PC-3 (cell line): ENCODE data around the gene PYGM. TPM values are rescaled to one million over a fixed set of nuclear protein-coding genes. Genes with fewer than 3 reads are reported as not detected.
A peak's percentile ranks its signal among the peaks of the same experiment; 100 is the strongest.

ENCODE experiments used
- ATAC-seq: fragments of 200-7000 bp; cut with Tn5 transposase; 2 replicates; pipeline ENCODE4 v1.9.1; 2020; ENCODE audit warnings: mild to moderate bottlenecking, moderate library complexity
- BruUV-seq: library from RNA; stranded (reverse); fragments of 400-500 nt; replicated peaks from 2 replicates; lab custom pipeline; 2021; lab: Mats Ljungman, UMichigan
- CTCF ChIA-PET: fragments of 300-600 bp; sonication (Branson Sonifier 250); formaldehyde crosslinking; loops from one replicate; lab custom pipeline; 2022; ENCODE audit warnings: antibody characterized with exemption; lab: Charles Lee
- POLR2A ChIA-PET: fragments of 300-600 bp; sonication (Branson Sonifier 250); formaldehyde crosslinking; loops from one replicate; lab custom pipeline; 2022; ENCODE audit warnings: antibody characterized with exemption; ENCODE audit not compliant: unreplicated experiment; lab: Charles Lee
- DNase-seq: peaks from one replicate; pipeline ENCODE4 v3.0.0-alpha.2; 2015
- H2AFZ ChIP-seq: fragments of 300-600 bp; sonication (generic); 2 replicates; pipeline ENCODE4 v1.6.0; 2016; ENCODE audit warnings: antibody characterized with exemption, low read length
- H3F3A ChIP-seq: fragments of 300-600 bp; sonication (generic); one replicate; pipeline ENCODE4 v1.6.0; 2017; ENCODE audit warnings: antibody characterized with exemption, low read length, control low read depth, mild to moderate bottlenecking; ENCODE audit not compliant: unreplicated experiment
- H3K27ac ChIP-seq: fragments of 300-600 bp; sonication (generic); 2 replicates; pipeline ENCODE4 v1.5.1; 2016; ENCODE audit warnings: mild to moderate bottlenecking, low read length
- H3K27me3 ChIP-seq: fragments of 300-600 bp; sonication (generic); 2 replicates; pipeline ENCODE4 v1.6.1; 2016; ENCODE audit warnings: low read length, mixed read lengths
- H3K36me3 ChIP-seq: fragments of 300-600 bp; sonication (generic); 2 replicates; pipeline ENCODE4 v1.6.1; 2016; ENCODE audit warnings: low read depth, mixed run types, low read length, mixed read lengths
- H3K4me1 ChIP-seq: fragments of 300-600 bp; sonication (generic); 2 replicates; pipeline ENCODE4 v1.5.1; 2016; ENCODE audit warnings: low read length; ENCODE audit not compliant: insufficient read depth
- H3K4me2 ChIP-seq: fragments of 300-600 bp; sonication (generic); 2 replicates; pipeline ENCODE4 v1.6.0; 2016; ENCODE audit warnings: low read length
- H3K4me3 ChIP-seq: fragments of 300-600 bp; sonication (generic); 2 replicates; pipeline ENCODE4 v1.5.1; 2016; ENCODE audit warnings: mild to moderate bottlenecking, low read length, mixed read lengths
- H3K79me2 ChIP-seq: fragments of 300-600 bp; sonication (generic); 2 replicates; pipeline ENCODE4 v1.6.1; 2017; ENCODE audit warnings: low read length, mixed read lengths
- H3K9ac ChIP-seq: fragments of 300-600 bp; sonication (generic); 2 replicates; pipeline ENCODE4 v1.6.0; 2016; ENCODE audit warnings: mild to moderate bottlenecking, low read length
- H3K9me2 ChIP-seq: fragments of 300-600 bp; sonication (generic); replicated peaks from 2 replicates; pipeline ENCODE4 v1.6.1; 2016; ENCODE audit warnings: mixed run types, low read length, mixed read lengths
- H3K9me3 ChIP-seq: fragments of 300-600 bp; sonication (generic); 2 replicates; pipeline ENCODE4 v1.6.1; 2016; ENCODE audit warnings: low read length, mixed read lengths
- H4K20me1 ChIP-seq: fragments of 300-600 bp; sonication (generic); 2 replicates; pipeline ENCODE4 v1.6.1; 2016; ENCODE audit warnings: low read length, mixed read lengths
- EZH2 ChIP-seq: fragments of 300-600 bp; sonication (generic); IDR thresholded peaks from one replicate; pipeline ENCODE4 v1.6.1; 2017; ENCODE audit warnings: antibody characterized with exemption, mild to moderate bottlenecking, low read length; ENCODE audit not compliant: unreplicated experiment
- EZH2phosphoT487 ChIP-seq: fragments of 300-600 bp; sonication (generic); IDR thresholded peaks from 2 replicates; pipeline ENCODE4 v1.6.1; 2018; ENCODE audit warnings: mild to moderate bottlenecking, antibody characterized with exemption, low read length, borderline replicate concordance
- intact Hi-C: fragments of 100-400 bp; cut with micrococcal nuclease; formaldehyde crosslinking; loops from 2 replicates; pipeline ENCODE4 v1.9.0; 2023
- total RNA-seq: library from RNA; depleted of rRNA; stranded (reverse); fragments of >200 nt; gene quantifications from 2 replicates; pipeline ENCODE4 v1.2.3, GENCODE V29; 2014
- TF ChIP-seq, protein P1 (sequence below): fragments of 300-600 bp; sonication (generic); conservative IDR thresholded peaks from 2 replicates; pipeline ENCODE4 v1.5.1; 2017; ENCODE audit warnings: antibody characterized with exemption, low read depth, mild to moderate bottlenecking, low read length

Gene PYGM
- total RNA-seq, 1 experiment from 2014 or later, result 0.95 TPM

DNA sequence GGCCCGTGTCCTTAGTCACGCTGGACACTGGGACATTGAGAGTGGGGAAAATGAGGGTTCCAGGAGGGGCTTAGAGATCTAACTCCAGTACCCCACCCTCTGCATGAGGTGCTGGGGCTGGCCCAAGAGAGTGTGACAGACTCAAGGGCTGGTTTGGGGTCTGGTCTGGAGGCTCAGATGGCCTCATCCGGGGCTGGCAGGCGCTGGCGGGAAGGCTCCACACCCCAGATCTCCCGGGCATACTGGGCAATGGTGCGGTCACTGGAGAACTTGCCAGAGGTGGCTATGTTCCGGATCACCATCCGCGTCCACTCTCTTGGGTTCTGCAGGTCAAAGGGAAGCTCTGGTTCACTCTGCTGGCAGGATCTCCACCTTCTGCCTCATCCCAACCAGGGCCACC is 13.3 kb downstream of the PYGM start:
- Histone ChIP-seq H2AFZ (no peak overlapping the region), H3K36me3 (no peaks in the 10 kb centered on the region), H3K9ac (no peak overlapping the region), H3K4me3 (no peak overlapping the region), H3K9me3 (no peaks in the 10 kb centered on the region), H3K4me1 (peaks cover 13% of the 10 kb centered on the region), H3F3A (no peaks in the 10 kb centered on the region), H3K4me2 (no peak overlapping the region), H3K9me2 (no peaks in the 10 kb centered on the region), H4K20me1 (no peaks in the 10 kb centered on the region), H3K79me2 (no peaks in the 10 kb centered on the region), H3K27me3 (peaks cover 36% of the 10 kb centered on the region), H3K27ac (no peak overlapping the region)
- ChIA-PET POLR2A (no interaction called here), CTCF (no interaction called here)
- TF ChIP-seq, protein P1, sequence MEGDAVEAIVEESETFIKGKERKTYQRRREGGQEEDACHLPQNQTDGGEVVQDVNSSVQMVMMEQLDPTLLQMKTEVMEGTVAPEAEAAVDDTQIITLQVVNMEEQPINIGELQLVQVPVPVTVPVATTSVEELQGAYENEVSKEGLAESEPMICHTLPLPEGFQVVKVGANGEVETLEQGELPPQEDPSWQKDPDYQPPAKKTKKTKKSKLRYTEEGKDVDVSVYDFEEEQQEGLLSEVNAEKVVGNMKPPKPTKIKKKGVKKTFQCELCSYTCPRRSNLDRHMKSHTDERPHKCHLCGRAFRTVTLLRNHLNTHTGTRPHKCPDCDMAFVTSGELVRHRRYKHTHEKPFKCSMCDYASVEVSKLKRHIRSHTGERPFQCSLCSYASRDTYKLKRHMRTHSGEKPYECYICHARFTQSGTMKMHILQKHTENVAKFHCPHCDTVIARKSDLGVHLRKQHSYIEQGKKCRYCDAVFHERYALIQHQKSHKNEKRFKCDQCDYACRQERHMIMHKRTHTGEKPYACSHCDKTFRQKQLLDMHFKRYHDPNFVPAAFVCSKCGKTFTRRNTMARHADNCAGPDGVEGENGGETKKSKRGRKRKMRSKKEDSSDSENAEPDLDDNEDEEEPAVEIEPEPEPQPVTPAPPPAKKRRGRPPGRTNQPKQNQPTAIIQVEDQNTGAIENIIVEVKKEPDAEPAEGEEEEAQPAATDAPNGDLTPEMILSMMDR, result no peak
- TF ChIP-seq EZH2phosphoT487 (no peak), EZH2 (no peak)
- intact Hi-C loops, result no loop called here
- ATAC-seq, result no peak
- BruUV-seq, result no TSS peak
- no peak for DNase-seq

DNA sequence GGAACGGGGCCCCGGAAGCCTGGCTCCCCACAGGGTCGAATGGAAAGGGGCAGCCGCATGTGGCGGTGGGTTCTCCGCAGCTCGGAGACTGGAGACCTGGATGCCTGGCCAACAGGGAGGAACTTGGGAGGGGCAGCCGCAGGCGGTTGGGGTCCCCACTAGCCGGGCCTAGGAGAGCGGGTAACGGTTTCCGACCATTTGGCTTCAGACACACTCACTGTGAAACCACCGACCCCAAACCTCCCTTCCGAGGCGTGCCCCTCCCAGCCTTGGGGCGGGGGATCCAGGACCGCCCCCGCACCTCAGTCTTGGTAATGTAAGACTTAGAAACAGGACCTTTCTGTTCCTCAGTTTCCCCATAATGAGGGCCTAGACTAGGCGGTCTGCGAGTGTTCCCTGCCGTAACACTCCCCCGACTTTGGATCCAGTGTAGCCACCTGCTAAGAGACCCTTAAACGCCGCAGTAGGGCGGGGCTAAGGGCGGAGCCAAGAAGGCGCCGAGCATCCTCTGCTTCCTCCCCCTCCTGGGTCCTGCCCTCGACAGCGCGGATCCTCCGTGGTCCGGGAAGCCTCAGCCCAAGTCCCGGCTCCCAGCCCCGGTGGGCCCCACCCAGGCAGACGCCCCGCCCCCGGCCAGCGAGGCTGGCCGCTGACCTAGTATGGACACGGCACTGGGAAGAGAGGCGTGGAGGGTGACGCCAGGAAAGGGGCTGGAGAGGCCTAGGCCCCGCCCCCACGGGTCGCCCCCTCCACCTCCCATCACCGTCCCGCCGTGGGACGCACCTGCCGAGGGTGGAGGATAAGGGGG is 14.0 kb downstream of the PYGM start:
- no peak for ATAC-seq
- Histone ChIP-seq H3K79me2 (no peaks in the 10 kb centered on the region), H3K9me2 (no peaks in the 10 kb centered on the region), H3K4me2 (peak overlapping the region; percentile 20; the same call in 1 of the 2 replicates), H3K4me1 (peaks cover 13% of the 10 kb centered on the region), H3K9ac (no peak overlapping the region), H3K36me3 (no peaks in the 10 kb centered on the region), H2AFZ (no peak overlapping the region), H4K20me1 (no peaks in the 10 kb centered on the region), H3K27me3 (peaks cover 36% of the 10 kb centered on the region), H3F3A (no peaks in the 10 kb centered on the region), H3K27ac (no peak overlapping the region), H3K9me3 (no peaks in the 10 kb centered on the region), H3K4me3 (no peak overlapping the region)
- ChIA-PET POLR2A (no interaction called here), CTCF (no interaction called here)
- intact Hi-C loops, result no loop called here
- DNase-seq, result no peak
- no TSS peak for BruUV-seq
- no peak for TF ChIP-seq EZH2
- no peak for TF ChIP-seq EZH2phosphoT487
- TF ChIP-seq, protein P1, result no peak

DNA sequence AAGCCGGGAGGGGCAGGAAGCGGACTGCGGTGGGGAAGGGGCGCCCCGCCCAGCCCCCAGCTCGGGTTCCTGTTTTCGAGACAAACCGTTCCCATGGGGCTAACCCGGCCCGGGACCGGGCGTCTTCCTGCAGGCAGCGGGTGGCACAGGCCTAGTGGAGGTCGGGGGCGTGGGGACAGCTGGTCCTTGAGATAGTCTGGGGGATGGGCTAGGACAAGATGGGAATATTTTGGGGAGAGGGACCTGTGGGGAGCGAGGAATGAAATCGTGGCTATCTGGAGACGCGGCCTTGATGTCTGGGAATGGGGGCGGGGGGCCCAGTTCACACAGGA is 14.6 kb downstream of the PYGM start:
- TF ChIP-seq, protein P1, result no peak
- TF ChIP-seq EZH2phosphoT487, result peak; percentile 84; the same call in 1 of the 2 replicates
- peak; percentile 90 for TF ChIP-seq EZH2
- CTCF ChIA-PET, result no interaction called here
- Histone ChIP-seq H3K4me1 (peaks cover 13% of the 10 kb centered on the region), H3K4me3 (no peak overlapping the region), H4K20me1 (no peaks in the 10 kb centered on the region), H3K4me2 (peak overlapping the region; percentile 20; the same call in 1 of the 2 replicates), H3K36me3 (no peaks in the 10 kb centered on the region), H3K9ac (no peak overlapping the region), H2AFZ (no peak overlapping the region), H3K27ac (no peak overlapping the region), H3K9me3 (no peaks in the 10 kb centered on the region), H3K9me2 (no peaks in the 10 kb centered on the region), H3K27me3 (peaks cover 36% of the 10 kb centered on the region), H3K79me2 (no peaks in the 10 kb centered on the region), H3F3A (no peaks in the 10 kb centered on the region)
- DNase-seq (no peak), ATAC-seq (no peak)
- POLR2A ChIA-PET, result no interaction called here
- no TSS peak for BruUV-seq
- intact Hi-C loops, result no loop called here
